ENCODE data around the gene AKNA.

Gene AKNA, protein sequence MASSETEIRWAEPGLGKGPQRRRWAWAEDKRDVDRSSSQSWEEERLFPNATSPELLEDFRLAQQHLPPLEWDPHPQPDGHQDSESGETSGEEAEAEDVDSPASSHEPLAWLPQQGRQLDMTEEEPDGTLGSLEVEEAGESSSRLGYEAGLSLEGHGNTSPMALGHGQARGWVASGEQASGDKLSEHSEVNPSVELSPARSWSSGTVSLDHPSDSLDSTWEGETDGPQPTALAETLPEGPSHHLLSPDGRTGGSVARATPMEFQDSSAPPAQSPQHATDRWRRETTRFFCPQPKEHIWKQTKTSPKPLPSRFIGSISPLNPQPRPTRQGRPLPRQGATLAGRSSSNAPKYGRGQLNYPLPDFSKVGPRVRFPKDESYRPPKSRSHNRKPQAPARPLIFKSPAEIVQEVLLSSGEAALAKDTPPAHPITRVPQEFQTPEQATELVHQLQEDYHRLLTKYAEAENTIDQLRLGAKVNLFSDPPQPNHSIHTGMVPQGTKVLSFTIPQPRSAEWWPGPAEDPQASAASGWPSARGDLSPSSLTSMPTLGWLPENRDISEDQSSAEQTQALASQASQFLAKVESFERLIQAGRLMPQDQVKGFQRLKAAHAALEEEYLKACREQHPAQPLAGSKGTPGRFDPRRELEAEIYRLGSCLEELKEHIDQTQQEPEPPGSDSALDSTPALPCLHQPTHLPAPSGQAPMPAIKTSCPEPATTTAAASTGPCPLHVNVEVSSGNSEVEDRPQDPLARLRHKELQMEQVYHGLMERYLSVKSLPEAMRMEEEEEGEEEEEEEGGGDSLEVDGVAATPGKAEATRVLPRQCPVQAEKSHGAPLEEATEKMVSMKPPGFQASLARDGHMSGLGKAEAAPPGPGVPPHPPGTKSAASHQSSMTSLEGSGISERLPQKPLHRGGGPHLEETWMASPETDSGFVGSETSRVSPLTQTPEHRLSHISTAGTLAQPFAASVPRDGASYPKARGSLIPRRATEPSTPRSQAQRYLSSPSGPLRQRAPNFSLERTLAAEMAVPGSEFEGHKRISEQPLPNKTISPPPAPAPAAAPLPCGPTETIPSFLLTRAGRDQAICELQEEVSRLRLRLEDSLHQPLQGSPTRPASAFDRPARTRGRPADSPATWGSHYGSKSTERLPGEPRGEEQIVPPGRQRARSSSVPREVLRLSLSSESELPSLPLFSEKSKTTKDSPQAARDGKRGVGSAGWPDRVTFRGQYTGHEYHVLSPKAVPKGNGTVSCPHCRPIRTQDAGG (N-terminal part only)

DNA sequence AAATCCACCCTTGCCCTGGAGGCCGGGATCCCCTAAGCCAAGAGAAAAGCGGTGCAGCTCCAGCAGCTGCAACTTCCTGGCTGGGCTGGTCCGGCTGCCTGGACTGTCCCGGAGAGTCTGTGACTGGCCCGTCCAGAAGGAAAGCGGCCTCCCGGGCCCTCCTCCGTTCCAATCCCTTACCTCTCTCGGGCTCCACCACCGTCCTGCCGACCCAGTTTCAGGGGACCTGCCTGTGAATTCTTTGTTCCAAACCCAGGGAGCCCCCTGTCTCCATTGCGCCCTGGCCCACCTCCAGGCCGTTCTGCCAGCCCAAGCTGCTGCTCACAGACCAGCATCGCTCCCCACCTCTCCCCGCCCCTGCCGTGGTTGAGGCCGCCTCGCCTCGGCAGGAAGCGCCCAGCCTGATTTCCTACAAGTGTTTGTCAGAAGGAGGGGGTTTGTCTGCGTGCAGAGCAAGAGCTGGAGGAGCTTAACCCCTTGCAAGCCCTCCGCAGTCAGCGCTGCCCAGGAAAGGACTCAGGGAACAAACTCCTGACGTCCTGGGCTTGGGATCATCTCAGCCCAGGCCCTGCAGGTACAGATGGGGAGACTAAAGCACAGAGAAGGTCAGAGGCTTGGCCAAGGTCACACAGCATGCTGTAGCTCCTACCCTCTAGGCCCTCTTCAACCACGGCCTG is at the start of gene AKNA:
TSS of gene AKNA (minus strand) at position 303 of the 677 bp plus-strand sequence. CDS start 6,649 bp downstream, outside the sequence.
- DNase-seq: peak; percentile 86

DNA sequence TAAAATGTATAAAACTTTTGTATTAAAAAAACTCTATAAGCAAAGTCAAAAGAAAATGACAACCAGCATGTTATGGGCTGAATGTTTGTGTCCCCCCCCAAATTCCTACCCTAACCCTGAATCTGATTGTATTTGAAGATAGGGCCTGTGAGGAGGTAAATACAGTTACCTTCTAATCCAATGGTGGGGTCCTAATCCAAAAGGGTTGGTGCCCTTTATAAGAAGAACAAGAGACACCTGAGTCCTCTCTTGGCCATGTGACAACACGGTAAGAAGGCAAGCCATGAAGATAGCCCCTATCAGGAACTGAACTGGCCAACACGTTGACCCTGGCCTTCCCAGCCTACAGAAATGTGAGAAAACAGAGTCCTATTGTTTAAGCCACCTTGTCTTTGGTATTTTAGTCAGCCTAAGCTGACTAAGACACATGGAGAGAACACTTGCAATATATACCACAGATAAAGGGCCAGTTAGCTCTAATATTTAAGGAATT is 49.7 kb upstream of the AKNA start:
- DNase-seq: no peak

DNA sequence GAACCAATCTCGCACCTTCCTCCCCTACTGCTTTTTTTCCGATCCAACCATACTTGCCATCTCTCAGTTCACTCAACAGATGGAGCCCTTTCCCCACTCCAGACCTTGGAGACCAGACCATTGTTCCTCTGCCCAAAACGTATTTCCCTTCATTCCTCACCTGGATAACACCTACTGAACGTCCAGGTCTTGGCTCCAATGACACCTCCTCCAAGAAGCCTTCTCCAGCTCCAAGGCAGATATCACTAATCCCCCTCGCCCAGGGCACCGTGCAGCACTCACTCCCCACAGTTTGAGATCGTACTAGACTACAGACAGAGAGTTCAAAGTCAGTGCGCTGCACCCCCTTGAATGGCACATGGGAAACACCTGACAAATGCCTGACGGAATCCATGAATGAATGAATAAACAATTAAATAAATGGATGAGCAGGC is 47.1 kb upstream of the AKNA start:
- no peak for DNase-seq

DNA sequence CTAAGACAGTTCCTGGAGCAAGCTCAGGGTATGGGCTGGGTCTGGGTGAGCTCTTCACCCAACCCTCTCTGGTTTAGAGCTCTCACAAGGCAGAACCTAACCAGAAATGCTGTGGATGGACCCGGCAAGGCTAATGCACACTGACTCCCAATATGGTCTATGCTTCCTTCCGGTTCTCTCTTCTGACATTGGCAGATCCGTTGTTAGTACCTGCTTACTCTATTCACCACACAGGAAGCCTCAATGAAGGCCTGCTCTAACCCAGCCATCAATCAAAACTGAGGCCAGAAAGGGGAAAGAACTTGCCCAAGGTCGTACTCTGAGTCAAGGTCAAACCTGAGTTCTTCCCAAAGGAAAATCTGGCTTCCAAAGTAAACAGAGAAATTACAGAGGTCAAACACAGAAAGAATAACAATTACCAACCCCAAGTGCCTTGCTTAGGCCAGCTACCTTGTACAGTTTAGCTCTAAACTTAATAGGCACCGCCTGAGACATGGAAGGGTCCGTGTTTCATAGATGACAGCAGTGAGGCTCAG is 46.0 kb upstream of the AKNA start:
- DNase-seq: no peak

DNA sequence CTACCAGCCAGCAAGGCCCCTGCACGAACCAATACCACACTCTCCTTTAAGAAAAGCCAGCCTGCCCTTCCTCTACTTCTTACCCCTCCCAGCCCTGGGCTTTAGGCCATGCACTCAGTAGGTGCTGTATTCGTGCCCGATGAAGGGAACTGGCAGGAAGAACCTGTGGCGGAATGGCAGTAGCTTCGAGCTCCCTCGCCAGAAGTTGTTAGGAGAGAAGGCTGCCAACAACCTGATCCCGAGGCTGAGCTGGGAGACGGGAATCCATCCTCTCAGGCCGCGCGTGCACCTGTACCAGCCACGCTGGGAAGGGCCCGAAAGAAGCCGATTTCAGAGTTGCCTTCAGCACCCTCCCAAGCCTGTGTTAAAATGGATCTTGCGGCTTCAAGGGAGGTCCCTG is 45.3 kb upstream of the AKNA start:
- DNase-seq: peak; percentile 34

DNA sequence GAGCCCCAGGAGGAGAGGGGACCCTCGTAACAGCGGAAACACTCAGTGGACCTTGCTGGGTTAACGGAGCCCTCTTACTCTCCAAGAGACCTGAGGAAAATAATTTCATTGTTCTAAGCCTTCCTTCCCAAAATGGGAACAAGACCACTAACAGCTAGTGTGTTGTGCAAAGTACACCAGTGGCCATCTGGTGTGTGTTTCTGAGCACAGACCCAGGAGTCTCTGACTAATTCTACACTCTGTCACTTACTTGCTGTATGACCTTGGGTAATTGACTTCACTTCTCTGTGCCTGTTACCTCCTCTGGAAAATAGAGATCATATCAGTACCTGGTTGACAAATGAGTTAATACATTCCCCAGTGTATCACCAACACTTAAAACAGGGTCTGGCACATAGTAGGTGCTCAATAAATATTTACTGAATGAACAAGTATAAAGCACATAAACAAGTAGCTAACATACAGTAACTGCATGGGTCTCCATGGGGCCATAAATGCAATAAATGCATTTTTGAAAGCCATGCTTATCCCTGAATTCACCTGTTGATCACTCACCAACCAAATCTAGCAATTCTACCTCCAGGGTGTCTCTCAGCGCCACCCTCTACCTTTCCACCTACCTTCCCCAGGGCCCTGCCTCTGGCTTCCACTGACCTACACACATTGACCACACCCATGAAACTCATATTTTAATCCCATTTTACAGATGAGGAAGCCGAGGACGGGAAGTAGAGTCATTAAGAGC is 44.7 kb upstream of the AKNA start:
- no peak for DNase-seq

DNA sequence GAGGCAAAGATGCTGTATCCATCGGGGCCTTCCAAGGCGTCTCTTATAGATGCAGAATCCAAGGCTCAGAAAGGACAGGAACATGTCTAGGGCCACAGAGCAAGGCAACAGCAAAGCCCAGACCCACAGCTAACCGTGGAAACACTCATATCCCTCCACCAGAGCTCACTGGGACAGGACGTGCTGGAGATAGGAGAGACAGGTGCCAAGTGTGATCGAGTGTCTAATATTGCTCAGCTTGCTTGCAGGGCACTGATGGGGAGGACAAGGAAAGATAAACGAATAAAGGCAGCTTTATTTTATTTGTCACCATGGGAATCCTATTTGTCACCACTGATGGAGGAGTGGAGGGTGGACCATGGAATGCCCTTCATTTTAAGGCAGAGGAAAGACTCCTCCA is 44.0 kb upstream of the AKNA start:
- DNase-seq: no peak

DNA sequence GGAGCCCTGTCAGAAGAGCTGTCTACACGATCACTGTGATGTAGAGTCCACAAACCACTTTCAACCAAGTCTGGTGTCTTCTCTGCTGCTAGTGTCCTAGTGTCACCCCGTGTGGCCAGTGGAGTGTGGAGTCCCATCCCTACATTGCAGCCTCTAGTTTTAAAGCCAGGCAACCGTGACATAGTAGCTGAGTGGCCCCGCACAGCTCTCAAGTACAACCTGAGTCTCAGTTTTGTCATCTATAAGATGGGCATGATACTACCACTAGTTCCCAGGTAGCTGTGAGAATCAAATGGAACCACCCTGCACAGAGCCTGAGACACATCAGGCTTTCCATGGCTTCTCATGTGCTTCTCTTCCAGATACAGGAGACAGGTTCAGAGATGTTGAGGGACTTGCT is 43.2 kb upstream of the AKNA start:
- no peak for DNase-seq

DNA sequence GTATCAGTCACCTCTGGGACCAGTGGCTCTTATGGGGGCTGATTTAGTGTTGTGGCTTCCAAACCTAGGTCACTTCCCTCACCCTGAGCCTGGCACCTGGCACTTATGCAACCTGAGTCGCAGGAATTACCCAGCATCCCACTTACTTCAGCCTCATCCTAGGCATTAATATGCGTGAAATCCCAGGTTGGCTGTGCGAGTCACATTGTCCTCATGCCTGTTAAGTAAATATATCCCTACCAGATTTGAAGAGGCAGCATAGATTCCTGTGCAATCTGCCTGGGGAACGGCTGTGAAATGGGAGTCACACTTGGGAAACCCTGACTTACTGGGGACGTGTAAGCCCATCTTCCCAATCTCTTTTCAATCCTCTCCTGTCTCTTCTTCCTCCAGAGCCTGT is 42.7 kb upstream of the AKNA start:
- DNase-seq: no peak

DNA sequence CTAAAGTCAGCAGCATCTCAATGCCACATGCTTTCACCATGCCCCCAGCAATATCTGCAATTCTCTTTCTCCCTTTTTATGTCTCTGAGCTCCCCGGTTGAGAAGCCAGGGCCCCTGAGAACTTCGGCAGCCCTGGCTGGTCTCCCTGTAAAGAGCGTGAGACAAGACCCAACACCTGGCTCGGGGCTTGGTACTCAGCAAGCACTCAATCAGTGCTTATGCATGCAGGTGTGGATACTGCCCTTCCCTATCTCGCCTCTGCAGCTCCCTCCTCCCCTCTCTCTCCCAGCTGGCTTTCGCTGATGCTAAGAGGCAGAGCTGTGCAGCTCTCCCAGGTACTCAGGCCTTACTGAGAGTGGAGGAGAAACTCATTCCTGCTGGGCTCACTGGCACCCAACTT is 41.7 kb upstream of the AKNA start:
- no peak for DNase-seq

DNA sequence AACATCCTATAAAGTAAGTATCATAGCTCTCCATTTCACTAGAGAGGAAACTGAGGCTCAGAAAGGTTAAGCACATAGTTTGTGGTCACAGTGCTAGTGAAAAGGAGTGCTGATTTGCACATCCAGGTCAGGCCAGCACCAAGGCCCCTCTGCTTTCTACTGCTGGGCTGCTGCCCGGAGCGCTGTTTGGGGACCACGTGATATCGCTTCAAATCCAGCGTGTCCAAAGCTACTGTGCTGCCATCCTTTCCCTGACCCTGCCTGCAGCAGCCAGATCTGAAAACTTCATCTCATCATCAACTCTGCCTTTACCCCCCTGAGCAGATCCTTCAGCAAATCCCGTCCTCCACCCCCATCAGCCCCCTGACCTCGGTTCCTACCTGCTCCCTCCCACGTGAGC is 40.7 kb upstream of the AKNA start:
- no peak for DNase-seq

DNA sequence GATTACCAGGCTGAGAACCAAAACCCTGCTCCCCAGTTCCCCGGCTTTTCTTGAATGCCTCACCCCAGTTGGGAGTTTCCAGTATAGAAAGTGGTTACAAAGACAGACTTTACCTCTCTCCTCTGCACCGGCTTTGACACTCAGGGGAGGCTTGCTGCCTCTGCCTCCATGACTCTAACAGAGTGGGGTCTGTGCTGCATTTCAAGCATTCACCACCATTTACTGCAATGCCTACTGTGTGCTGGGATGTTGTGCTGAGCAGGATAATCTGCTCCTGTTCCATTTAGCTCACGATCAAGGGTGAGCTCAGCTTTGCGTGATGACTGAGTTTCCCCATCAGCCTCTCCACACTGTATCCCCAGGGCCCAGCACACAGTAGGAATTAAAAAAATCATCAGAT is 39.9 kb upstream of the AKNA start:
- DNase-seq: no peak

DNA sequence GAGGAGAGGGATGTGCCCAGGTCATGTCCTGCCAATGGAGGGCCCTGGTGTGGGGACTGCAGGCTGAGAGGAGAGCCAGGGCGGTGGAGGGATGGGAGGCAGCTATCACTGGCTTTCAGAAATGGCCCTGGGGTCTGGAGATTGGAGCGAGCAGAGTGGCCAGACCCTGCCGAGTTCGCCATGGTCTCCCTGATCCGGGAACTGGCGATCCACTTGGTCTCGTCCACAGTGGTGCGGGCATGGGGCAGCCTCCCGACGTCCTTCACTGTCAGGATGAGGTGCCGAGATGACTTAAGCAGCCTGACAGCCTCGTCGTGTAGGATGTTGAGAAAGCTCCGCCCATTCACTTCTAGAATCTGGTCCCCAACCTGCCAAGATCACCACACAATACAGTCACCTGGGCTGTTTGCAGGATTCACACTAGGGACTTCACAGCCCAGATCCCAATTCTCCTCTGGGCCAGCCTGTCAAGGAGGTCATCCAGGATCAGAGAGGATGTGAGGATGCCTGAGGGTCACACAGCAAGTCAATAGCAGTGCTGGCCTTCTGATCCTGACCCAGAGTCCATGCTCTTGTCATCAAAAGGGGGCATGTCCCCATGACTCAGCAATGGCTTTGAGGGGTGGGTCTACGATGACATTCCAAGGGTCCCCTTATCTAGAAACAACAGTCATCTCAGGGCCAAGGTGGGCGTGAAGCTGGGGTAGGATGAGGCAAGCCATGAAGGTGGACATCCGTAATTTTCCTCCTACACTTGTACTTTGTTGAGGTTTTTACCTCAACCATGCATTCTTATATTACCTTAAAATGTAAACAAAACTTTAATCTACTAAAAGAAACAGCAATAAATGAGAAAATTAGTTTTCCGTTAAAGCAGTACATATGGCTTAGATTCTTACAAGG is 38.5 kb upstream of the AKNA start:
- DNase-seq: no peak

DNA sequence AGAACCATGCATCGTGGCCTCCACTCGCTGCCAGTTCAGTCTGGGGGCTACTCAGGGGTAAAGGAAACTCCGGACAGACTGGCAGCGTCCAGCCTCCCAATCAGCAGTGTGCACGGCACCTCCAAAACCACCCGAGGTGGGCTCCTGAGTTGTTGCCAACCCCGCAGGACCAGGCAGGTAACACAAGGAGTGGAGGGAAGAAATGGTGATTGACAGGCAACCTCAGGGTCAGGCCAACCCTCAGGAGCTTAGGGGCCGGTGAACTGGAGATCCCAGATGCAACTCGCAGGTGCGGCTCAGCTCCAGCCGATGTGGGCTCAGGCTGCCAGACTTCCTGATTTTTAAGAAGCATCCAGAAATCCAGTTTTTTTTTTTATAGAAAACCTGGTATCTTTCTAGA is 37.3 kb upstream of the AKNA start:
- DNase-seq: no peak

DNA sequence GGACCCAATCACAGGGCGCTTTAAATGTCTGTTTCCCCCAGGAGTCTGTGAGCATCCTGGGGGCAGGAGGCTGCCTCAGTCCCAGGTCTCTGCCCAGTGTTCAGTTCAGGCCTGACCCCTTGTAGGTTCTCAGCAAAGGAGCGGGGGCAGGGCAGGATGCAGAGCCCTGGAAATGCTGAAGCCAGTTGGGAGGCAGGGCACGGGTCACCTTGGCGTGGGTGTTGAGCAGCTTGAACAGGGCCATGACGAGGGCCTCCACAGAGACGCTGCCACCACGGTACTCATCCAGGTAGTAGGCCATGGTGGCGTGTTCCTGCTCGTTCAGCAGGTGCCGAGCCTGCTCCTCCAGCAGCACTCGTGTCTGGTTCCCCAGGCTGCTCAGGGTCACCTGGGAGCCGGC is 36.3 kb upstream of the AKNA start:
- DNase-seq: no peak

DNA sequence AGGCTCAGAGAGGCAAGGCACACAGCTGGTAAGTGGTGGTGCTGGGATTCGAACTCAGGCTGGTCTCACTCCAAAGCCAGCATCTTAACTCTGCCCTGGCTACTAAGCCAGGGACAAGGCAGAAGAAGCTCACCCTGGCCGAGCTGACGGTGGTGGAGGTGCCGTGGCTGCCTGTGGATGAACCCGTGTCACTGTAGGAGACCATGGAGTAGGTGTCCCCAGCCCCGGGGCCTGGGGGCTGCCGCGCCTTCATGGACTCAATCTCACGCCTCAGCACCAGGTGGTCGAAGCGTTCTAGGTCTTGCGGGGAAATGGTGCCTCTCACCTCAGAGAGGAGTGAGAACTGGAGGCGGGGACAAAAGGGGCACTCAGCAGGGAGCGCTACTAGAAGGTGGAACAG is 35.4 kb upstream of the AKNA start:
- DNase-seq: no peak

DNA sequence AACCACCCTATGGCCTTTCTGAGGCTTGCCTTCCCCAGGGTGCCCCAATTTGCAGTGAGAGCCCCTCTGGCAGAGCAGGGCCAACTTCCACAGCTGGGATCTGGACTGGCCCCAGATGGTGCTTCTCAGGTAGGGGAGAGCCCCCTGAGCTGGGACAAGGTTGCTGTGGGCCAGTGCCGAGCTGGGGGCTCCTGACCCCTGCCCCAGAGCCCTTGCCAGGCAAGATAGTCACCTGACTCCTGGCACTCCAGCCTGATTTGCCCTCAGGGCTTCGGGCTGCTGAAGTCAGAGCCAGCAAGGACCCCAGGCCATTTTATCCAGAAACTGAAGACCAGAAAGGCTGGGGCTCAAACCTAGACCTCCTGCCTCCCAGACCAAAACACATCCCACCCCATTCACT is 33.4 kb upstream of the AKNA start:
- DNase-seq: no peak

DNA sequence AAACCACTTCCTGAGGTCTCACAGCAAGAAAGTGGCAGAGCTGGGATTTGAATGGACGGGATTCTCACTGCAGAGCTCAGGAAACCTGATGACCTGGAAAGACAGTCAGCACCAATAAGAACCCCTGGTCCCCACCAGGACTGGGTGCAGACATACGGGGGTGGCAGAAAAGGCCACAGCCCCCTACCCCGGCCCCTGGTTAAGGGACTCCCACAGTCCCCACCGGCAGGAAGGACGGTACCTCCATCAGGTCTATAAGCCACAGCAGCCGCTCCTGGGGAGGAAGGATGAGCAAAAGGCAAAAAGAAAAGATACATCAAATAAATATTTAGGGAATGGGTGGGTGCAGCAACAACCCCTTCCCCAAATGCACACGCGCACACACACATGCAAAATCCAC is 32.0 kb upstream of the AKNA start:
- no peak for DNase-seq

DNA sequence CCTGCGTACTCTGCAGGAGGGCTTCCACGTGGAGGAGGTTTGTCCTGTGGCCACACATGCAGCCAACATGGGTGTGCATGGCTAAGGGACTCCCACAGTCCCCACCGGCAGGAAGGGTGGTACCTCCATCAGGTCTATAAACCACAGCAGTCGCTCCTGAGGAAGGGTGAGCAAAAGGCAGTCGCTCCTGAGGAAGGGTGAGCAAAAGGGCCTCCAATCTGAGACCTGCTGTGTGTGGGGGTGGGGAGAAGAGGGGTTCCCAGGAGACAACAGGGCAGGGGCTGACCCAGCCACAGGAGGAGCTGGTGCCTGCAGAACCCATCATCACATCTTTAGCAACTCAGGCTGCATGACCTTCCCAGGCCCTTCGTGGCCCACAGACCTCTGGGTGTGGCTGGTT is 30.3 kb upstream of the AKNA start:
- no peak for DNase-seq

DNA sequence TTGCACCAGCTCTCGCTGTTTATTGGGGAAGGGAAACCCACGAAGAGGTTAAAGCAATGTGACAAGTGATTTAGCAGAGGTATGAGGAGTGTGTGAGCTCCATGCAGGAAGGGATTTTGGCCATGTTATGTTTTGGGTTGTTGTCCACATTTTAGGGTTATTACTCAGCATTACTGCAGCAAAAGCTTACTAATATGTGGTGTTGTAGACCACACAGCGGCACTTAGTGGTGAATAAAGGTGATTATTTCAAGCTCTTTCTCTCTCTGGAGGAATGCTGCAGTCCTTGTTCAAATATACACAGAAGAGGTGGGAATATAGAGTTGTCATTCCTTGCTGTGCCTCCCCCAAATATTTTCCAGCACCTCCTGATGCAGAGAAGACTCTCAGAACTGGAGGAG is 29.7 kb upstream of the AKNA start:
- no peak for DNase-seq

Data from activated CD8-positive, alpha-beta memory T cell treated with anti-CD3 and anti-CD28 coated beads, Interleukin-2, amount 50 U/mL, for 48 hours (primary cell).